ELF-1 (cell line): ENCODE results near the gene PADI3.
"Not testable (repeated sequence)": the region's sequence is repeated elsewhere in the genome, so short reads cannot be mapped to it uniquely, and the experiment has no call there.

ENCODE experiments used
- DNase-seq: peaks from one replicate; pipeline ENCODE4 v3.0.0-alpha.2; 2016; ENCODE audit warnings: low read depth, low spot score

PADI3 gene

GRCh38 chr1:17301767-17302166 is 52.9 kb downstream of the PADI3 start:
- no peak for DNase-seq

DNA sequence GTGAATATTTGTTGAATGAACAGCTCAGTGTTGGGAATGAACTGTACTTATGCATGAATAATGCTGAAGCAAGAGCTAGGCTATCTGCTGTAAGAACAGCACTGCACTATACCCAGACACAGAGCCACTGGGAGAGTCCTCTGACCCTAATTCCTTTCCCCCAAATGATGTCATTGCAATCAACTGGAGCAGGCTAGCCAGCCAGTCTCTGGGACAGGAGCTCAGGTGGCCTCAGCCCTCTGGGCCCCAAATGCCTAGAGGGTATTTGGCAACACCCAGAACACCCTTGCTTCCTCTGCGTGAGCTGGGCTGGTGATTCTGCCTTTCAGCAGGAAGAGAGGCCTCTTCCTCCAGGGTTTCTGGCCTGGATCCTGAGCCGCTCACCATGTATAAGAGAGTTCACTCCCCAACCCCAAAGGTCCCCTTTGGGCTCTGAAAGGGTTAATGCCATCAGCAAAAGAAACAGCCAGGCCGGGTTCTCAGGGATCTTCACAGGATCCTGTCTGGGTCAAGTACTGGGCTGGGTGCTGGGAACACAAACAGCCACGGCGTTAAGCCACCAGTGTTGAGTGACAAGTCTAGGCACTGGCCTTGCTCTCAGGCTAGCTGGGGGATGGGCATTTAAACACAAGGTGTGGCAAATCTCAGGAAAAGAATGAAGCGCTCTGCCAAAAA is 55.4 kb downstream of the PADI3 start:
- peak; percentile 69 for DNase-seq

GRCh38 chr1:17304826-17305175 is 55.9 kb downstream of the PADI3 start:
- DNase-seq, result no peak

DNA sequence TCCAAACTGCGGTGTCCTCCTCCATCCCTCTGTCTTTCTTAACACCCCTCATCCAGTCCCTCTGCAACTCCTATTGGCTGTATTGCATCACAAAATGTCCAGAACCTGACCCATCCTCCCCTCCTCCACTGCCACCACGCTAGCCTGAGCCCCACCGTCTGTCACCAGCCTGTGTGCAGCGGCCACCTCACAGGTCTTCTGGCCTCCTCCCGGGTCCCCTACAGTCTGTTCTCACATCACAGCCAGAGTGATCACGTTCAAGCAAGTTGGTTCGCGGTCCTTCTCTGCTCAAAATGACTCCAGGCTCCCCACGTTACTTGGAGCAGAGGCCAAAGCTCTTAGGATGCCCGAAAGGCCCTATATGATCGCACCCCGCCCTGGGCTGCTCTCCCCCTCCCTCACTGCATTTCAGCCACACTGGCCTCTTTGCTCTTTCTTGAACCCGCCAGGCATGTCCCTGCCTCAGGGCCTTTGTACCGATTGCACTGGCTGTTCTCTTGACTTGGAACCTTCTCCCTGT is 56.7 kb downstream of the PADI3 start:
- no peak for DNase-seq

DNA sequence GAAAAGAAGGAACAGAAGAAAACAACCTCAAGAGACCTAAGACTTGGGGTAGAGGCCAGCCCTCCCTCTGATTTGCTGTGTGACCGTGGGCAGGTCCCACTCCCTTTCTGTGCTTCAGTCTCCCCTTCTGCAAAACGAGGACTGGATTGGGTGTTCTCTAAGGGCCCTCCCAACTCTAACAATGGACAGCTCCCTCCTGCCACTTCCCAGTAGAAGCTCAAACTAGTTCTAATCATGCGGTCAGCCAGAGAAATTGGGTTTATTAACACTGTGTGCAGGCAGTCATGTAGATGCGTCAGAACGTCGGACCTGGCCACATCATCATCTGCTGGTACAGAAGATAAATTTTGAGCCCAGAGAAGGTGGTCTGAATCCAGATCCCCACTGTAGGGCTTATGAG is 57.5 kb downstream of the PADI3 start:
- DNase-seq, result no peak

- DNase-seq, result no peak
Observed at GRCh38 chr1:17306921-17307320, 58.0 kb downstream of the PADI3 start.

GRCh38 chr1:17307329-17307728 is 58.4 kb downstream of the PADI3 start:
- DNase-seq, result no peak

DNA sequence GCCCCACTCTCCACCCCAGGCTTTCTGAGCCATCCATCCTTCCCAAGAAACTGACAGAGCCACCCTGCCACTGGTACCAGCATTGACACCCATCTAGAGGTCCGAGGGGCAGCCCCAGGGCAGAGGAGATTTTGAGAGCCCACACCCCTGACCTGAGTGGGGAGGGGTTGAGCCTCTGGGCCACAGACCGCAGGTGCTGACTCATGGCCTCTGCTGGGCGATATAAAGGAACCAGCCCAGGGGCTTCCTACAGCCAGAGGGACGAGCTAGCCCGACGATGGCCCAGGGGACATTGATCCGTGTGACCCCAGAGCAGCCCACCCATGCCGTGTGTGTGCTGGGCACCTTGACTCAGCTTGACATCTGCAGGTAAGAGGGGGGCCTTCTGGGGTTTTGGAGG is 59.0 kb downstream of the PADI3 start, which contains the start of gene PADI4:
Gene PADI4 (plus strand): TSS at position 252 of the 400 bp plus-strand sequence. CDS start 26 bp downstream, at position 278.
- DNase-seq, result no peak

- no peak for DNase-seq
Observed at GRCh38 chr1:17308593-17308992, 59.7 kb downstream of the PADI3 start.

DNA sequence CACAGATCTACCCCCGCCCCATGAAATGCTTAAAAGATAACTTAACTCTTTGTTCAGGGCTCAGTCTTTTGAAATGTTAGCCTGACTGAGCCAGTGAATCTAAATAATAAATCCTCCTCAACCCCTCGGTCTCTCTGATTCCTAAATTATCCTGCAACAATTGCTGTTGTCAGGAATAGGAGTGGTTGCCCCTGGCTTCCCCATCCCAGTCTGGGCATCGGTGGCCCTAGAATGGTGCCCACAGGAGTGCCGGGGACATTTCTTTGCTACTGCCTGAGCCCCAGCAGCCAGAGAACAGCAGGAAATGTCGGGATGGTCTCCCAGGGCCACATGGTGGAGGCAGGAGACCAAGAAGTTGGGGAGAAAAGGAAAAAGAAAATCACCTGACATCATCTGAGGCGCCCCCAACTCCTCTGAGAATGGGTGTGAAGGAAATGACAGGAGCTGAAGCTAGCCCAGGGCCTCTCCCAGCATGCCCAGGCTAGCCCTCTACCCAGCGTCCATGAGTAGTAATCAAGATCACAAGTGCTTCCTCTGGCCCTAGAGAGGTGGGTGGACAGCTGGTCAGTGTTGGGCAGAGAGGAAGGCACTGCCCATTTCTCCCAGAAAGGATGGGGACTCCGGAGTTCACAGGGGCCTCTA is 60.6 kb downstream of the PADI3 start:
- DNase-seq, result no peak

DNA sequence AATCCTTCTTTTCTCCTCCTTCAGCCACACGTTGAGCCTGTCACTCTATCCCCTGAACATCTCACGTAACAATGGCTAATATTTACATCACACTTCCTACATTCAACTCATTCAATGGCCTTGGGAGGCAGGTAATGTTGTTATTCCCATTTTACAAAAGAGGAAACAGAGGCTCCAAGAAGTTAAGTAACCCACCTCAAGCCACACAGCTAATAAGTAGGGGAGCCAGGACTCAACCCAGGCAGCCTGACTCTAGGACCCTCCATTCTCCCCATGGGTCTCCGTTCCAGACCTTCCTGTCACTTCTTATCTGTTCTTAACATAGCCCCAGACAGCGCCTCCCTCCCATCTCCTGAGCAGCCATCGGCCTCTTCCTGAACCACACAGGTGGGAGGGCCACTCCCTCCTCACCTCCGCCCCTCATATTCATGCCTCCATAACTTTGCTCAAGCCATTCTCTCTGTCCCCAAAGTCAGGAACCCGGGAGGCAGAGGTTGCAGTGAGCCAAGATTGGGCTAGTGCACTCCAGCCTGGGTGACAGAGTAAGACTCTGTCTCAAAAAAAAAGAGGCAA is 61.3 kb downstream of the PADI3 start:
- DNase-seq, result no peak

GRCh38 chr1:17313530-17314309 is 64.8 kb downstream of the PADI3 start:
- DNase-seq, result no peak

DNA sequence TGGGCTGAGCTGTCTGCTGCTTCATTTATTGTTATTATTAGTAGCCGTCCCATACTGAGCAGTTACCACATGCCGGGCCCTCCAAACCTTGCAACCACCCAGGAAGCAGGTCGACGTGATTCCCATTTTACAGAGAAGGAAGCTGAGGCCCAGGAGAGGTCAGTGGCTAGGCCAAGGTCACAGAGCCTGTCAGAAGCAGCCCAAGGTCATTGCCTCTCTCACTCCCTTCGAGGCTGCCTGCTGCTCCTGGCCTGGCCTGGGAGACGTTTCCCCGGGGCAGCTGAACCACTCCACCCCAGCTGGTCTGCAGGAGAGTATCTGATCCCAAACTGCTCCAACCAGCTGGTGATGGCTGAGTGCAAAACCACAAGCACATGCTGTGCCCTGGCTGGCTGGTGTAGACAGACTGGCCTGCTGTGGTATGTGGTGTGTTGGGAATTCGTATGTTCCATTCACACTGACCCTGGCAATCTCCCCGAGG is 65.6 kb downstream of the PADI3 start:
- no peak for DNase-seq

DNA sequence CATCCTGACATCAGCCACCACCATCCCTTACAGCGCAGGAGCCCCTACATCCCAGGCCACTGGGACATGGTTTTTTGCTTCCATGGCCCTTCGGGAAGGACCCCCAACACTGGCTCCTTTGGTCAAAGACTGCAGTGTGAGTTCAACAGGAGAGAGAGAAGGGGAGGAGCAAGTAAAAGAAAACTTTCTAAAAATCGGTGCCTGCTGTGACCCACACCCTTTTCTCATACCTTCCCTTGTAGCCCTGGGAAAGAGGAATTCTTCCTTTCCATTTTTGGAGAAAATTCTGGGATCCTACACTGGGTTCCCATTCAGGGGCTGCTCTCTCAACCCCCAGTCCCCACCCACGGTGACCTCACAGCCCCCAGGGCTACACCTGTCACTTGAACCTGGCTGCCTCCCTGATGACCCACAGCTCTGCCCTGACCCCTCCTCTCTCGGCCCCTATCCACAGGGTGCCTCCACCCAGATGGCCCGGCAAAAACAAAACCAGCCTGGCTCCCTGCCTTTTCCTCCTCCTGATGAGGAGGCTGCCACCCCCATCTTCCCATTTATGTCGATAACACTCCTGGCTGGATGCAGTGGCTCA is 66.7 kb downstream of the PADI3 start:
- DNase-seq, result peak; percentile 60

DNA sequence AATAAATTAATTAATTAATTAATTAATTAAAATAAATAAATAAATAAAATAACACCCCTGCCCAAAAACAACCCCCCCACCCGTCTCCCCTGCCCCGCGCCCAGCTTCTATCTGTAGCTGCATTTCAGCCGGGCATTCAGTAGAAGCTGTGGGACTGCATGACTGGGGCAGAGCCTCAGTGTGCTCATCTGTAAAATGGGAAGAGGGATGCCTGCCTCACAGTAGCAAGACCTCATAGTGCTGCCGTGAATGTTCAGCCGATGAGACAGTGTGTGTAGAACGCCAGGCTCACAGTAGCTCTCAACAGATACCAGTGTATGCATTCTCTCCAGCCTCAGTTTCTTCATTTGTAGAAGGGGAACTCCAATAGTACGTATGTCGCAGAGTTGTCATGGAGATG is 67.8 kb downstream of the PADI3 start:
- no peak for DNase-seq

- no peak for DNase-seq
Observed at GRCh38 chr1:17318262-17318661, 69.4 kb downstream of the PADI3 start.

DNA sequence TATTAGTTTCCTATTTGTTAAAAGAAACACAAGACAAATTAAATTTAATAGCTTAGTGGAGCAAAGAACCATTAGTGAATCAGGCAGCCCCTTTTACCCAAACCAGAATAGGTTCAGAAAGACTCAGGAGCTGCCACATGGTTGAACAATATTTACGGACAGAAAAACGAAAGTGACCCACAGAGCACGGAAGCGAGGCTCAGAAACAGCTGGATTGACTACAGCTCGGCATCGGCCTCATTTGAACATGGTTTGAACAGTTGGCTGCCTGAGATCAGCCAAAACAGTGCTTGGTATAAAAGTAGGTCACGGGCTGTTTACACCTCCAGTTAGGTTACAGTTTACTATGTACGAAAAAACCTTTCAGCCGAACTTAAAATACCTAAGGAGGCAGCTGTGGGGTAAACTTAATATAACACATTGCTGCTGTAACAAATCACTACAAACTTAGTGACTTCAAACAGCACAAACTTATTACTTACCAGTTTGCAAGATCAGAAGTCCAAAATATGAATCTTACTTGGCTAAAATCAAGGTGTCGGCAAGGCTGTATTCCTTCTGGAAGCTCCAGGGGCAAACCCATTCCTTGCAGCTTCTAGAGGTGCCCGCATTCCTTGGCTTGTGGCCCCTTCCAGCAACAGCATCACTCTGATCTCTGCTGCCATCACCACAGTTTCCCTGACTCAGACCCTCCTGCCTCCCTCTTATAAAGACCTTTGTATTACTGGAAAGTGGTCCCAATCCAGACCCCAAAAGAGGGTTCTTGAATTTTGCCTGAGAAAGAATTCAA is 70.9 kb downstream of the PADI3 start:
- DNase-seq, result no peak

DNA sequence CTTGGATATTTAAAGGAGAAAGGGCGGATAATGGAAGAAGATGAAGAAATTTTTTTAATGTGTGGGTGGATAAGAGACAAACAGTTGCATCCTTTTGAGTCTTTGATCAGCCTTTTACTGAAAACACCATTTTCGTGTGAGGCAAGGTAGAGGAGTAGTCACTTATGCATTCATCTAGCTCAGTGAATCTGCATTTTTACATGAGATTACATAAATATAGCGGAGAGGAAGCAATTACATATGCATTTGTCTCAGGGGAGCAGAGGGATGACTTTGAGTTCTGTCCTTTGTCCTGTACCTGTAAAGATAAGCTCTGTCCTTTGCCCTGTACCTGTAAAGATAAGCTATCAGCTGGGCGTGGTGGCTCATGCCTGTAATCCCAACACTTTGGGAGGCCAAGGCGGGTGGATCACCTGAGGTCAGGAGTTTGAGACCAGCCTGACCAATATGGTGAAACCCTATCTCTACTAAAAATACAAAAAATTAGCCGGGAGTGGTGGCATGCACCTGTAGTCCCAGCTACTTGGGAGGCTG is 73.0 kb downstream of the PADI3 start:
- DNase-seq, result not testable (repeated sequence)

GRCh38 chr1:17328855-17329254 is 80.0 kb downstream of the PADI3 start:
- no peak for DNase-seq

DNA sequence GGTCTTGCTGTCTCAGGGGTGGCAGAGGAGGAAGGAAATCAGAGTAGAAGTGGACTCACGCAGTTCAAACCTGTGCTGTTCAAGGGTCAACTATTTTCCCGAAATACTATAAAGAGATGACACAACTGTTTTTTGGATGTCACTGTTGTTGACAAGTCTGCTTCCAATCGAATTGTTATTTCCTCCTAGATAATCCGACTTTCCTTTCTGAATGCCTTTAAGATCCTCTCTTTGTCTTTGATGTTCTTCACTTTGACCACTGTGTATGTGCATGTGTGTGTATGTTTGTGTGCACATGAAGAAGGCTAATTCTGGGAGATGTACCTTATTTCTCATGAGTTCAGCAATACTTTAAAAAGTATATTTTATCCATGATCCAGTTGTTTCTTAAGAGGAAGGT is 80.7 kb downstream of the PADI3 start:
- DNase-seq, result no peak

DNA sequence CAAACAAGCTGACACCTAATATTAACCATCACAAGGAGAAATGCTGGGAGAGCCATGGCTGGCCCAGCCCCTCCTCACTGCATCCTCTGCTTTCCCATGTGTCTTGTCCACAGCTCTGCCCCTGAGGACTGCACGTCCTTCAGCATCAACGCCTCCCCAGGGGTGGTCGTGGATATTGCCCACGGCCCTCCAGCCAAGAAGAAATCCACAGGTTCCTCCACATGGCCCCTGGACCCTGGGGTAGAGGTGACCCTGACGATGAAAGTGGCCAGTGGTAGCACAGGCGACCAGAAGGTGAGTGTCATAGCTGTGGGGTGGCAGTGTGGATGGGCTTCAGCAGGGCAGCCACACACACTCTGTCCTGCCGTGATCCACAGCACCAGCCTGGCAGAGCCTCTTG is 82.0 kb downstream of the PADI3 start:
- no peak for DNase-seq
